SK-N-SH (cell line): ENCODE results near the gene PXYLP1. TPM values are rescaled to one million over a fixed set of nuclear protein-coding genes. Genes with fewer than 3 reads are reported as not detected.

Experiments used
- CTCF ChIA-PET: fragments of 300-600, 350-600 bp; formaldehyde crosslinking; extraction: SDS; loops from one replicate; lab custom pipeline; 2021; lab: Yijun Ruan, JAX
- POLR2A ChIA-PET: fragments of 350-600 bp; sonication (Branson Sonifier 250); formaldehyde crosslinking; extraction: SDS; loops from one replicate; lab custom pipeline; 2020; ENCODE audit warnings: antibody characterized with exemption, inconsistent platforms; lab: Yijun Ruan, JAX
- DNase-seq: peaks from one replicate; pipeline ENCODE4 v3.0.0; 2012
- H2AFZ ChIP-seq: fragments of 200-600 bp; sonication (generic); 2 replicates; pipeline ENCODE4 v1.8.1; 2016; ENCODE audit warnings: antibody characterized with exemption, mild to moderate bottlenecking, low read depth
- H3F3A ChIP-seq: fragments of 200-600 bp; sonication (generic); replicated peaks from 2 replicates; pipeline ENCODE3; 2016; ENCODE audit warnings: antibody characterized with exemption, mild to moderate bottlenecking; ENCODE audit not compliant: insufficient read depth
- H3K27ac ChIP-seq, 2 experiments: fragments of 200-500 bp in 1 of 2; fragments of 200-600 bp in 1 of 2; sonication (Bioruptor generic) in 1 of 2; sonication (generic), shearing (Covaris generic) in 1 of 2; 2 replicates each; pipeline versions ENCODE4 v1.5.1 to v1.6.1; 2014 to 2016; ENCODE audit warnings: low read depth in 2 of 2, inconsistent platforms in 1 of 2, low read length in 1 of 2, mild to moderate bottlenecking in 1 of 2, mixed read lengths in 1 of 2
- H3K27me3 ChIP-seq: fragments of 200-600 bp; sonication (generic), shearing (Covaris generic); 2 replicates; pipeline ENCODE4 v1.6.1; 2016; ENCODE audit warnings: mixed run types; ENCODE audit not compliant: insufficient read depth
- H3K36me3 ChIP-seq, 2 experiments: fragments of 200-500 bp in 1 of 2; fragments of 200-600 bp in 1 of 2; sonication (Bioruptor generic) in 1 of 2; sonication (generic) in 1 of 2; replicated peaks in 1 of 2; 2 replicates each; pipeline versions ENCODE3 to v1.5.1; 2014 to 2016; ENCODE audit warnings: low read length in 1 of 2, mild to moderate bottlenecking in 1 of 2; ENCODE audit not compliant: insufficient read depth in 2 of 2, control insufficient read depth in 1 of 2
- H3K4me1 ChIP-seq, 2 experiments: fragments of 200-500 bp in 1 of 2; fragments of 200-600 bp in 1 of 2; sonication (Bioruptor generic) in 1 of 2; sonication (generic), shearing (Covaris generic) in 1 of 2; 2 replicates each; pipeline versions ENCODE4 v1.5.1 to v1.6.1; 2014 to 2016; ENCODE audit warnings: low read depth in 1 of 2, low read length in 1 of 2, mixed run types in 1 of 2; ENCODE audit not compliant: insufficient read depth in 2 of 2, control insufficient read depth in 1 of 2
- H3K4me2 ChIP-seq: fragments of 200-600 bp; sonication (generic), shearing (Covaris generic); 2 replicates; pipeline ENCODE4 v1.6.1; 2017; ENCODE audit warnings: mixed run types
- H3K4me3 ChIP-seq, 2 experiments: fragments of 200-500 bp in 1 of 2; fragments of 200-600 bp in 1 of 2; sonication (Bioruptor generic) in 1 of 2; sonication (generic), shearing (Covaris generic) in 1 of 2; 2 replicates each; pipeline versions ENCODE4 v1.5.1 to v1.8.1; 2014 to 2016; ENCODE audit warnings: low read depth in 2 of 2, inconsistent platforms in 1 of 2, low read length in 1 of 2, mild to moderate bottlenecking in 1 of 2, mixed read lengths in 1 of 2, moderate library complexity in 1 of 2
- H3K79me2 ChIP-seq: fragments of 200-600 bp; sonication (generic); 2 replicates; pipeline ENCODE4 v1.8.1; 2017; ENCODE audit warnings: mild to moderate bottlenecking; ENCODE audit not compliant: insufficient read depth
- H3K9ac ChIP-seq: fragments of 200-600 bp; sonication (generic); 2 replicates; pipeline ENCODE4 v1.6.1; 2017; ENCODE audit warnings: mixed run types
- H3K9me2 ChIP-seq: fragments of 200-600 bp; sonication (generic); 2 replicates; pipeline ENCODE4 v1.6.1; 2017; ENCODE audit warnings: mixed run types
- H3K9me3 ChIP-seq: fragments of 200-600 bp; sonication (generic); 2 replicates; pipeline ENCODE4 v1.6.1; 2017; ENCODE audit warnings: mixed run types, mild to moderate bottlenecking, moderate library complexity
- H4K20me1 ChIP-seq: fragments of 200-600 bp; sonication (generic); 2 replicates; pipeline ENCODE4 v1.6.1; 2017; ENCODE audit warnings: mild to moderate bottlenecking, mixed run types; ENCODE audit not compliant: insufficient read depth
- CHD2 ChIP-seq: fragments of 150-350 bp; IDR thresholded peaks from 2 replicates; pipeline ENCODE4 v1.6.1; 2018; ENCODE audit warnings: low read length; ENCODE audit not compliant: partially characterized antibody
- ELF1 ChIP-seq: IDR thresholded peaks from 2 replicates; pipeline ENCODE4 v1.4.0; 2012
- EP300 ChIP-seq, 2 experiments: IDR thresholded peaks; 2 replicates each; pipeline versions ENCODE4 v1.4.0 to v1.6.1; 2012; ENCODE audit warnings: borderline replicate concordance in 1 of 2, low read depth in 1 of 2, low read length in 1 of 2
- EZH2phosphoT487 ChIP-seq: fragments of 200-600 bp; sonication (generic); IDR thresholded peaks from 2 replicates; pipeline ENCODE4 v1.6.1; 2017; ENCODE audit warnings: low read depth, mixed run types, mild to moderate bottlenecking, antibody characterized with exemption, moderate library complexity, borderline replicate concordance
- FOSL2 ChIP-seq: IDR thresholded peaks from 2 replicates; pipeline ENCODE4 v1.4.0; 2012; ENCODE audit warnings: low read depth, mild to moderate bottlenecking, moderate library complexity, borderline replicate concordance
- FOXM1 ChIP-seq: IDR thresholded peaks from 2 replicates; pipeline ENCODE4 v1.4.0; 2012; ENCODE audit warnings: low read depth, mild to moderate bottlenecking
- GABPA ChIP-seq: IDR thresholded peaks from 2 replicates; pipeline ENCODE4 v1.4.0; 2012; ENCODE audit warnings: low read depth, mild to moderate bottlenecking
- GATA2 ChIP-seq: sonication (generic); formaldehyde crosslinking; IDR thresholded peaks from 2 replicates; pipeline ENCODE4 v1.5.0; 2020; ENCODE audit warnings: mild to moderate bottlenecking, missing genetic modification reagents
- MXI1 ChIP-seq: IDR thresholded peaks from 2 replicates; pipeline ENCODE4 v1.6.1; 2012; ENCODE audit warnings: mild to moderate bottlenecking, low read depth, low read length, improper control_type of control experiment
- NFIC ChIP-seq: IDR thresholded peaks from 2 replicates; pipeline ENCODE4 v1.4.0; 2012; ENCODE audit warnings: borderline replicate concordance
- NRF1 ChIP-seq: IDR thresholded peaks from 2 replicates; pipeline ENCODE4 v1.6.1; 2012; ENCODE audit warnings: low read depth, mild to moderate bottlenecking, low read length
- POLR2AphosphoS5 ChIP-seq: IDR thresholded peaks from 2 replicates; pipeline ENCODE4 v1.6.1; 2012; ENCODE audit warnings: low read depth, low read length
- RAD21 ChIP-seq: IDR thresholded peaks from 2 replicates; pipeline ENCODE4 v1.6.1; 2012; ENCODE audit warnings: mild to moderate bottlenecking, low read length
- TEAD4 ChIP-seq: IDR thresholded peaks from 2 replicates; pipeline ENCODE4 v1.4.0; 2012; ENCODE audit warnings: mild to moderate bottlenecking, borderline replicate concordance; ENCODE audit not compliant: insufficient read depth
- polyA plus RNA-seq, 3 experiments: library from polyadenylated mRNA; depleted of rRNA; stranded (reverse); fragments of >200 nt; gene quantifications; 2 replicates each; pipeline ENCODE4 v1.2.3, GENCODE V29; 2012
- TF ChIP-seq, protein P1 (sequence below): IDR thresholded peaks from 2 replicates; pipeline ENCODE4 v1.4.0; 2012; ENCODE audit warnings: low read depth, borderline replicate concordance
- TF ChIP-seq, protein P2 (sequence below): IDR thresholded peaks from 2 replicates; pipeline ENCODE4; 2012
- TF ChIP-seq, protein P3 (sequence below): IDR thresholded peaks from 2 replicates; pipeline ENCODE4 v1.4.0; 2012; ENCODE audit warnings: low read depth, borderline replicate concordance
- TF ChIP-seq, protein P4 (sequence below): fragments of 150-350 bp; IDR thresholded peaks from 2 replicates; pipeline ENCODE4 v1.6.1; 2016; ENCODE audit warnings: mild to moderate bottlenecking, low read depth, low read length
- TF ChIP-seq, protein P5 (sequence below): IDR thresholded peaks from 2 replicates; pipeline ENCODE4 v1.4.0; 2012; ENCODE audit warnings: low read depth

PXYLP1 gene
- polyA plus RNA-seq, 1 of the 3 experiments (the other 2 are of a cell fraction): 8.6 TPM

DNA sequence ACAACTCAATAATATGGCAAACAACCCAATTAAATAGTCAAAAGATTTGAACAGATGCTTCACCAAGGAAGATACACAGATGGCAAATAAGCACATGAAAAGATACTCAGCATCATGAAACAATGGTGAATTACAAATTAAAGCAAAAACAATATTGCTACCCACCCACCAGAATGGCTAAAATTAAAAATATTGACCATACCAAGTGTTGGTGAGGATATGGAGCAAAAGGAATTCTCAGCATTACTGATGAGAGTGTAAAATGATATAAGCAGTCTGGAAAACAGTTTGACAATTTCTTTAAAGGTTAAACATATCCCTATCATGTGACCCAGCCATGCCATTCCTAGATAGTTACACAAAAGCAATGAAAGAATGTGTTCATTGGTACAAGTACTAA lies 5.7 kb upstream of the PXYLP1 start:
- Histone ChIP-seq H2AFZ (no peak overlapping the region), H4K20me1 (no peaks in the 10 kb centered on the region), H3K9me3 (no peaks in the 10 kb centered on the region), H3K4me3 (no peak overlapping the region), H3K27ac (no peak overlapping the region), H3K4me2 (no peak overlapping the region), H3K9ac (no peak overlapping the region), H3K4me1 (peaks cover 1 to 35% of the 10 kb centered on the region in 2 experiments; a peak in 3 of 4 replicates), H3K27me3 (no peaks in the 10 kb centered on the region), H3K9me2 (no peaks in the 10 kb centered on the region), H3K79me2 (no peaks in the 10 kb centered on the region), H3K36me3 (no peaks in the 10 kb centered on the region), H3F3A (no peaks in the 10 kb centered on the region)
- no peak for DNase-seq
- TF ChIP-seq CHD2 (no peak), EZH2phosphoT487 (no peak), FOSL2 (no peak), TEAD4 (no peak), POLR2AphosphoS5 (no peak), NFIC (no peak), RAD21 (no peak), FOXM1 (no peak), MXI1 (no peak), EP300 (IDR thresholded peaks at IDR 0.05; ENCODE audit: borderline replicate concordance in 1 of 2, low read depth in 1 of 2, low read length in 1 of 2) (no peak), NRF1 (no peak), GABPA (no peak), GATA2 (CRISPR knock-in tag) (no peak), ELF1 (no peak)
- TF ChIP-seq, protein P1, sequence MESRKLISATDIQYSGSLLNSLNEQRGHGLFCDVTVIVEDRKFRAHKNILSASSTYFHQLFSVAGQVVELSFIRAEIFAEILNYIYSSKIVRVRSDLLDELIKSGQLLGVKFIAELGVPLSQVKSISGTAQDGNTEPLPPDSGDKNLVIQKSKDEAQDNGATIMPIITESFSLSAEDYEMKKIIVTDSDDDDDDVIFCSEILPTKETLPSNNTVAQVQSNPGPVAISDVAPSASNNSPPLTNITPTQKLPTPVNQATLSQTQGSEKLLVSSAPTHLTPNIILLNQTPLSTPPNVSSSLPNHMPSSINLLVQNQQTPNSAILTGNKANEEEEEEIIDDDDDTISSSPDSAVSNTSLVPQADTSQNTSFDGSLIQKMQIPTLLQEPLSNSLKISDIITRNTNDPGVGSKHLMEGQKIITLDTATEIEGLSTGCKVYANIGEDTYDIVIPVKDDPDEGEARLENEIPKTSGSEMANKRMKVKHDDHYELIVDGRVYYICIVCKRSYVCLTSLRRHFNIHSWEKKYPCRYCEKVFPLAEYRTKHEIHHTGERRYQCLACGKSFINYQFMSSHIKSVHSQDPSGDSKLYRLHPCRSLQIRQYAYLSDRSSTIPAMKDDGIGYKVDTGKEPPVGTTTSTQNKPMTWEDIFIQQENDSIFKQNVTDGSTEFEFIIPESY: no peak
- TF ChIP-seq, protein P2, sequence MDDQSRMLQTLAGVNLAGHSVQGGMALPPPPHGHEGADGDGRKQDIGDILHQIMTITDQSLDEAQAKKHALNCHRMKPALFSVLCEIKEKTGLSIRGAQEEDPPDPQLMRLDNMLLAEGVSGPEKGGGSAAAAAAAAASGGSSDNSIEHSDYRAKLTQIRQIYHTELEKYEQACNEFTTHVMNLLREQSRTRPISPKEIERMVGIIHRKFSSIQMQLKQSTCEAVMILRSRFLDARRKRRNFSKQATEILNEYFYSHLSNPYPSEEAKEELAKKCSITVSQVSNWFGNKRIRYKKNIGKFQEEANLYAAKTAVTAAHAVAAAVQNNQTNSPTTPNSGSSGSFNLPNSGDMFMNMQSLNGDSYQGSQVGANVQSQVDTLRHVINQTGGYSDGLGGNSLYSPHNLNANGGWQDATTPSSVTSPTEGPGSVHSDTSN: no peak
- TF ChIP-seq, protein P3, sequence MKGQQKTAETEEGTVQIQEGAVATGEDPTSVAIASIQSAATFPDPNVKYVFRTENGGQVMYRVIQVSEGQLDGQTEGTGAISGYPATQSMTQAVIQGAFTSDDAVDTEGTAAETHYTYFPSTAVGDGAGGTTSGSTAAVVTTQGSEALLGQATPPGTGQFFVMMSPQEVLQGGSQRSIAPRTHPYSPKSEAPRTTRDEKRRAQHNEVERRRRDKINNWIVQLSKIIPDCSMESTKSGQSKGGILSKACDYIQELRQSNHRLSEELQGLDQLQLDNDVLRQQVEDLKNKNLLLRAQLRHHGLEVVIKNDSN: no peak
- TF ChIP-seq, protein P4, sequence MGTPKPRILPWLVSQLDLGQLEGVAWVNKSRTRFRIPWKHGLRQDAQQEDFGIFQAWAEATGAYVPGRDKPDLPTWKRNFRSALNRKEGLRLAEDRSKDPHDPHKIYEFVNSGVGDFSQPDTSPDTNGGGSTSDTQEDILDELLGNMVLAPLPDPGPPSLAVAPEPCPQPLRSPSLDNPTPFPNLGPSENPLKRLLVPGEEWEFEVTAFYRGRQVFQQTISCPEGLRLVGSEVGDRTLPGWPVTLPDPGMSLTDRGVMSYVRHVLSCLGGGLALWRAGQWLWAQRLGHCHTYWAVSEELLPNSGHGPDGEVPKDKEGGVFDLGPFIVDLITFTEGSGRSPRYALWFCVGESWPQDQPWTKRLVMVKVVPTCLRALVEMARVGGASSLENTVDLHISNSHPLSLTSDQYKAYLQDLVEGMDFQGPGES: no peak
- TF ChIP-seq, protein P5, sequence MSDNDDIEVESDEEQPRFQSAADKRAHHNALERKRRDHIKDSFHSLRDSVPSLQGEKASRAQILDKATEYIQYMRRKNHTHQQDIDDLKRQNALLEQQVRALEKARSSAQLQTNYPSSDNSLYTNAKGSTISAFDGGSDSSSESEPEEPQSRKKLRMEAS: no peak
- POLR2A ChIA-PET: no interaction called here
- CTCF ChIA-PET: no interaction called here
